ENCODE results near the gene CANT1.

GRCh38 chr17:78977681-78977943 is 32.0 kb downstream of the CANT1 start:
- TF ChIP-seq CTCF (IDR thresholded peaks at IDR 0.05; ENCODE audit: poor library complexity) (no peak), EZH2phosphoT487 (IDR thresholded peaks at IDR 0.05; ENCODE audit: low read depth, severe bottlenecking, unreplicated experiment) (no peak), EZH2 (IDR thresholded peaks at IDR 0.05; ENCODE audit: borderline replicate concordance) (no peak)

All from hepatocyte (in vitro differentiated cells).